OCI-LY7 (cell line): ENCODE measurements around the gene RPL6. TPM values are rescaled to one million over a fixed set of nuclear protein-coding genes. Genes with fewer than 3 reads are reported as not detected.

Source experiments
- BruUV-seq: library from RNA; stranded (reverse); fragments of 400-500 nt; replicated peaks from 2 replicates; lab custom pipeline; 2021; lab: Mats Ljungman, UMichigan
- CTCF ChIA-PET: fragments of 300-600 bp; sonication (Branson Sonifier 250); formaldehyde crosslinking; loops from one replicate; lab custom pipeline; 2022; ENCODE audit warnings: antibody characterized with exemption; ENCODE audit not compliant: unreplicated experiment; lab: Charles Lee
- POLR2A ChIA-PET: fragments of 300-600 bp; sonication (Branson Sonifier 250); formaldehyde crosslinking; loops from one replicate; lab custom pipeline; 2022; ENCODE audit warnings: antibody characterized with exemption; lab: Charles Lee
- DNase-seq: peaks from one replicate; pipeline ENCODE4 v3.0.0-alpha.2; 2015; ENCODE audit warnings: low spot score
- H2AFZ ChIP-seq: fragments of 200-600 bp; sonication (generic), shearing (Covaris generic); 2 replicates; pipeline ENCODE4 v1.6.1; 2014; ENCODE audit warnings: mild to moderate bottlenecking, antibody characterized with exemption, low read length, moderate library complexity
- H3K27ac ChIP-seq: fragments of 200-600 bp; sonication (generic); 2 replicates; pipeline ENCODE4 v1.5.1; 2014; ENCODE audit warnings: mixed run types, low read depth, mild to moderate bottlenecking, moderate library complexity, low read length, inconsistent platforms; ENCODE audit not compliant: poor library complexity, severe bottlenecking
- H3K36me3 ChIP-seq: fragments of 200-600 bp; sonication (generic); 2 replicates; pipeline ENCODE4 v1.6.1; 2014; ENCODE audit warnings: mild to moderate bottlenecking, antibody characterized with exemption, low read length, moderate library complexity, mixed read lengths; ENCODE audit not compliant: insufficient read depth
- H3K4me1 ChIP-seq: fragments of 200-600 bp; sonication (generic); 2 replicates; pipeline ENCODE4 v1.5.1; 2014; ENCODE audit warnings: mild to moderate bottlenecking, low read length; ENCODE audit not compliant: insufficient read depth, poor library complexity, severe bottlenecking
- H3K4me2 ChIP-seq: fragments of 200-600 bp; sonication (generic); 2 replicates; pipeline ENCODE4 v1.6.1; 2014; ENCODE audit warnings: mild to moderate bottlenecking, low read length
- H3K4me3 ChIP-seq: fragments of 200-600 bp; sonication (generic); 2 replicates; pipeline ENCODE4 v1.5.1; 2014; ENCODE audit warnings: mild to moderate bottlenecking, low read depth, low read length; ENCODE audit not compliant: poor library complexity, severe bottlenecking
- H3K79me2 ChIP-seq: fragments of 200-600 bp; sonication (generic); 2 replicates; pipeline ENCODE4 v1.6.1; 2016; ENCODE audit warnings: low read depth, mild to moderate bottlenecking, low read length, moderate library complexity, mixed read lengths; ENCODE audit not compliant: insufficient read depth
- H3K9me2 ChIP-seq: fragments of 200-600 bp; sonication (generic); 2 replicates; pipeline ENCODE4 v1.6.1; 2016; ENCODE audit warnings: mild to moderate bottlenecking, low read length, mixed read lengths; ENCODE audit not compliant: insufficient read depth
- H3K9me3 ChIP-seq: fragments of 200-600 bp; sonication (generic); 2 replicates; pipeline ENCODE4 v1.6.1; 2014; ENCODE audit warnings: mild to moderate bottlenecking, mixed run types, low read length, mixed read lengths
- H4K20me1 ChIP-seq: fragments of 200-600 bp; sonication (generic); 2 replicates; pipeline ENCODE4 v1.6.1; 2014; ENCODE audit warnings: mild to moderate bottlenecking, antibody characterized with exemption, low read length, moderate library complexity, mixed read lengths; ENCODE audit not compliant: insufficient read depth
- CTCF ChIP-seq: fragments of 200-600 bp; sonication (generic); conservative IDR thresholded peaks from 2 replicates; pipeline ENCODE4 v1.5.1; 2014; ENCODE audit warnings: mild to moderate bottlenecking, antibody characterized with exemption, low read length, moderate library complexity, mixed read lengths
- EZH2phosphoT487 ChIP-seq: fragments of 200-600 bp; sonication (generic); IDR thresholded peaks from 2 replicates; pipeline ENCODE4 v1.6.1; 2018; ENCODE audit warnings: low read depth, borderline replicate concordance, mild to moderate bottlenecking, mixed run types, antibody characterized with exemption, low read length, moderate library complexity, mixed read lengths
- intact Hi-C: fragments of 100-400 bp; cut with micrococcal nuclease; formaldehyde crosslinking; loops from one replicate; pipeline ENCODE4 v1.10.0; 2022; ENCODE audit not compliant: unreplicated experiment
- total RNA-seq, 2 experiments: library from RNA; depleted of rRNA in 1 of 2; stranded (reverse); fragments of >200 nt in 1 of 2; shearing (Covaris generic) in 1 of 2; gene quantifications; 2 replicates each; pipeline ENCODE4 v1.2.3, GENCODE V29; 2014 to 2022

The RPL6 gene
- total RNA-seq, 2 experiments from 2014 or later: 1,436 to 1,876 TPM

- CTCF ChIA-PET: interaction anchor here (0.5 kb wide), 1 partner anchor 216 kb away, joined by 5 read pairs; no protein-coding TSS in a partner anchor
These were observed 2.6 kb downstream of the RPL6 start for GRCh38 chr12:112406519-112407488.

GRCh38 chr12:112401903-112402498 lies 7.4 kb downstream of the RPL6 start:
- no peak for DNase-seq
- intact Hi-C loops: no loop called here
- Histone ChIP-seq H3K27ac (no peak overlapping the region), H3K79me2 (peaks cover 17% of the 10 kb centered on the region; the same call in 1 of the 2 replicates), H3K4me3 (no peak overlapping the region), H3K9me3 (no peaks in the 10 kb centered on the region), H3K9me2 (no peaks in the 10 kb centered on the region), H3K4me1 (peaks cover 17% of the 10 kb centered on the region), H4K20me1 (peaks cover 16% of the 10 kb centered on the region; the same call in 1 of the 2 replicates), H3K4me2 (no peak overlapping the region), H2AFZ (no peak overlapping the region), H3K36me3 (peaks cover 38% of the 10 kb centered on the region)
- no TSS peak for BruUV-seq
- ChIA-PET CTCF (no interaction called here), POLR2A (interaction anchor here (0.5 to 1.5 kb wide), 6 partner anchors 8 to 285 kb away, joined by 3 to 4 read pairs (median 4); no protein-coding TSS in a partner anchor)
- TF ChIP-seq EZH2phosphoT487 (no peak), CTCF (no peak)

More at GRCh38 chr12:112406519-112407488, 2.6 kb downstream of the RPL6 start:
- no peak for DNase-seq
- peaks cover 60% of the 10 kb centered on the region for H3K36me3 ChIP-seq
- H3K9me2 ChIP-seq: no peaks in the 10 kb centered on the region
- H3K27ac ChIP-seq: no peak overlapping the region
- no peak overlapping the region for H2AFZ ChIP-seq
- peaks cover 33% of the 10 kb centered on the region for H3K4me1 ChIP-seq
- peak overlapping the region; percentile 95 for H3K4me2 ChIP-seq
- peak overlapping the region; percentile 81 for H3K4me3 ChIP-seq
- intact Hi-C loops: no loop called here
- POLR2A ChIA-PET: interaction anchor here (0.5 to 0.6 kb wide), 2 partner anchors 136 to 1812 kb away, joined by 3 read pairs; no protein-coding TSS in a partner anchor
- peaks cover 41% of the 10 kb centered on the region for H3K79me2 ChIP-seq
- H4K20me1 ChIP-seq: peaks cover 29% of the 10 kb centered on the region
- BruUV-seq: no TSS peak
- H3K9me3 ChIP-seq: no peaks in the 10 kb centered on the region
- TF ChIP-seq CTCF: no peak
- TF ChIP-seq EZH2phosphoT487: no peak
